ENCODE measurements around the gene SARDH. TPM values are rescaled to one million over a fixed set of nuclear protein-coding genes. Genes with fewer than 3 reads are reported as not detected.

Gene SARDH
- total and polyA plus RNA-seq, 11 donors = 0.19 to 1.7 (median 0.69) TPM

- intact Hi-C loops (cut with DNase I) = loop anchor here in 4 of 10 donors (2.0 to 10.0 kb wide), 3 partner anchors 211 to 321 kb away; no protein-coding TSS in a partner anchor
- DNase-seq (peak in 2 of 5 donors; percentile 31 to 52), ATAC-seq (peak in 1 of 4 donors; percentile 35)
- Histone ChIP-seq H3K27me3 (no peaks in the 10 kb centered on the region), H3K36me3 (peaks cover 0 to 11% (median 0%) of the 10 kb centered on the region in 9 donors), H3K4me3 (no peak overlapping the region), H3K9me3 (no peaks in the 10 kb centered on the region), H3K4me1 (peaks cover 0 to 26% (median 0%) of the 10 kb centered on the region in 12 donors), H3K27ac (no peak overlapping the region)
- WGBS, 4 donors = 61 to 83% (median 77%) methylated on average over 10 to 13 of the region's 13 CpGs
- no peak for TF ChIP-seq POLR2A (IDR thresholded peaks at IDR 0.05)
- TF ChIP-seq CTCF (IDR thresholded peaks at IDR 0.05) = no peak
These were observed 45.2 kb upstream of the SARDH start for GRCh38 chr9:133783331-133783731.

GRCh38 chr9:133782157-133783130, 44.3 kb upstream of the SARDH start:
- TF ChIP-seq CTCF (IDR thresholded peaks at IDR 0.05) = peak; percentile 65 to 89 (median 81)
- TF ChIP-seq POLR2A (IDR thresholded peaks at IDR 0.05) = no peak
- WGBS, 4 donors = 45 to 60% (median 54%) methylated on average over 14 to 16 of the region's 16 CpGs
- no peak overlapping the region for H3K4me3 ChIP-seq
- H3K27ac ChIP-seq = no peak overlapping the region
- peaks cover 0 to 18% (median 0%) of the 10 kb centered on the region in 9 donors for H3K36me3 ChIP-seq
- peaks cover 0 to 17% (median 0%) of the 10 kb centered on the region in 12 donors for H3K4me1 ChIP-seq
- no peaks in the 10 kb centered on the region for H3K27me3 ChIP-seq
- H3K9me3 ChIP-seq = no peaks in the 10 kb centered on the region
- peak; percentile 65 to 78 (median 74) for DNase-seq
- intact Hi-C loops (cut with DNase I) = loop anchor here in 5 of 10 donors (1.0 to 10.0 kb wide), 4 partner anchors 212 to 322 kb away; no protein-coding TSS in a partner anchor
- peak in 3 of 4 donors; percentile 6 to 69 (median 64) for ATAC-seq

GRCh38 chr9:133781828-133782135, 43.6 kb upstream of the SARDH start:
- DNase-seq (peak in 2 of 5 donors; percentile 20 to 43), ATAC-seq (no peak)
- Histone ChIP-seq H3K27ac (no peak overlapping the region), H3K36me3 (peaks cover 0 to 22% (median 0%) of the 10 kb centered on the region in 9 donors), H3K4me3 (no peak overlapping the region), H3K4me1 (peaks cover 0 to 12% (median 5%) of the 10 kb centered on the region in 12 donors), H3K27me3 (no peaks in the 10 kb centered on the region), H3K9me3 (no peaks in the 10 kb centered on the region)
- WGBS, 4 donors = 84 to 95% (median 91%) methylated on average over 10 of the region's 10 CpGs
- TF ChIP-seq CTCF (IDR thresholded peaks at IDR 0.05) = no peak
- no peak for TF ChIP-seq POLR2A (IDR thresholded peaks at IDR 0.05)
- intact Hi-C loops (cut with DNase I) = loop anchor here in 5 of 10 donors (1.0 to 10.0 kb wide), 4 partner anchors 213 to 323 kb away; no protein-coding TSS in a partner anchor

Measured in heart left ventricle (tissue), 16 donors.